Breast epithelium (tissue), 4 donors: Measurements from ENCODE around the gene WFIKKN2. TPM values are rescaled to one million over a fixed set of nuclear protein-coding genes. Genes with fewer than 3 reads are reported as not detected.

Source experiments
- DNase-seq, 2 donors: peaks; one replicate each; pipeline ENCODE4 v3.0.0-alpha.2; 2019; ENCODE audit warnings: low spot score in 2 of 2
- H3K27ac ChIP-seq, 2 donors: fragments of 200-600 bp; sonication (generic) in 1 of 2; one replicate each; pipeline ENCODE4 v1.5.1; 2016 to 2019; ENCODE audit warnings: mild to moderate bottlenecking in 1 of 2
- H3K27me3 ChIP-seq, 2 donors: fragments of 200-600 bp; sonication (generic) in 1 of 2; one replicate each; pipeline versions ENCODE4 v1.5.1 to v1.6.0; 2017 to 2019; ENCODE audit warnings: control low read depth in 1 of 2, mild to moderate bottlenecking in 1 of 2
- H3K36me3 ChIP-seq: fragments of 200-600 bp; one replicate; pipeline ENCODE4 v1.5.1; 2019
- H3K4me1 ChIP-seq, 2 donors: fragments of 200-600 bp; sonication (generic); one replicate each; pipeline ENCODE4 v1.5.1; 2016 to 2019; ENCODE audit warnings: control low read depth in 1 of 2
- H3K4me3 ChIP-seq, 3 donors: fragments of 200-600 bp; sonication (generic); 1 replicate in 2 of 3; 2 replicates in 1 of 3; pipeline ENCODE4 v1.5.1; 2016 to 2019; ENCODE audit warnings: mild to moderate bottlenecking in 3 of 3, moderate library complexity in 2 of 3
- H3K9me3 ChIP-seq, 2 donors: fragments of 200-600 bp; sonication (generic) in 1 of 2; one replicate each; pipeline ENCODE4 v1.5.1; 2016 to 2019; ENCODE audit warnings: control low read depth in 1 of 2
- CTCF ChIP-seq, 3 donors: fragments of 450-650 bp; IDR thresholded peaks; one replicate each; pipeline ENCODE4 v1.5.1; 2016 to 2017; ENCODE audit warnings: antibody characterized with exemption in 3 of 3, mild to moderate bottlenecking in 3 of 3, moderate library complexity in 3 of 3
- POLR2A ChIP-seq: fragments of 450-650 bp; IDR thresholded peaks from one replicate; pipeline ENCODE4 v1.6.1; 2016; ENCODE audit warnings: antibody characterized with exemption, mild to moderate bottlenecking, moderate library complexity
- POLR2AphosphoS5 ChIP-seq, 3 donors: sonication (generic); formaldehyde crosslinking; IDR thresholded peaks; one replicate each; pipeline ENCODE4 v1.6.1; 2017; ENCODE audit warnings: antibody characterized with exemption in 3 of 3
- intact Hi-C: fragments of 100-400 bp; cut with DNase I; formaldehyde crosslinking; loops from one replicate; pipeline ENCODE4 v1.15.1; 2023; ENCODE audit warnings: low total_unique reads
- total RNA-seq, 3 donors: library from RNA; depleted of rRNA; stranded (reverse); fragments of >200 nt; gene quantifications; one replicate each; pipeline ENCODE4 v1.1.0, GENCODE V29; 2016

The WFIKKN2 gene
- total RNA-seq, 3 donors from 2014 or later = not detected

- DNase-seq = no peak
- no peak for TF ChIP-seq POLR2AphosphoS5 (IDR thresholded peaks at IDR 0.05)
- no peak for TF ChIP-seq POLR2A
- no peak for TF ChIP-seq CTCF (IDR thresholded peaks at IDR 0.05)
- intact Hi-C loops = no loop called here
Observed at GRCh38 chr17:50792132-50792531, 43.3 kb upstream of the WFIKKN2 start.

GRCh38 chr17:50793007-50793406 is 42.4 kb upstream of the WFIKKN2 start:
- TF ChIP-seq POLR2A (no peak), POLR2AphosphoS5 (IDR thresholded peaks at IDR 0.05) (no peak), CTCF (IDR thresholded peaks at IDR 0.05) (no peak)
- Histone ChIP-seq H3K27me3 (no peaks in the 10 kb centered on the region), H3K9me3 (no peaks in the 10 kb centered on the region), H3K4me1 (no peaks in the 10 kb centered on the region), H3K27ac (no peak overlapping the region), H3K36me3 (no peaks in the 10 kb centered on the region), H3K4me3 (no peak overlapping the region)
- intact Hi-C loops = no loop called here
- DNase-seq = no peak

More at GRCh38 chr17:50792132-50792531, 43.3 kb upstream of the WFIKKN2 start:
- Histone ChIP-seq H3K36me3 (no peaks in the 10 kb centered on the region), H3K9me3 (no peaks in the 10 kb centered on the region), H3K27ac (no peak overlapping the region), H3K4me3 (no peak overlapping the region), H3K4me1 (no peaks in the 10 kb centered on the region), H3K27me3 (no peaks in the 10 kb centered on the region)

GRCh38 chr17:50794361-50794760 is 41.0 kb upstream of the WFIKKN2 start:
- Histone ChIP-seq H3K4me1 (no peaks in the 10 kb centered on the region), H3K36me3 (no peaks in the 10 kb centered on the region), H3K27me3 (no peaks in the 10 kb centered on the region), H3K4me3 (no peak overlapping the region), H3K9me3 (no peaks in the 10 kb centered on the region), H3K27ac (no peak overlapping the region)
- intact Hi-C loops = loop anchor here (1.0 kb wide), 1 partner anchor 24 kb away; no protein-coding TSS in a partner anchor
- DNase-seq = no peak
- TF ChIP-seq POLR2A (no peak), POLR2AphosphoS5 (IDR thresholded peaks at IDR 0.05) (no peak), CTCF (IDR thresholded peaks at IDR 0.05) (no peak)

- Histone ChIP-seq H3K27ac (peak overlapping the region; percentile 69 to 75), H3K9me3 (no peaks in the 10 kb centered on the region), H3K36me3 (no peaks in the 10 kb centered on the region), H3K4me3 (no peak overlapping the region), H3K27me3 (no peaks in the 10 kb centered on the region), H3K4me1 (no peaks in the 10 kb centered on the region)
- DNase-seq = peak in 1 of 2 donors; percentile 74
- TF ChIP-seq POLR2AphosphoS5 (IDR thresholded peaks at IDR 0.05) (no peak), CTCF (IDR thresholded peaks at IDR 0.05) (no peak), POLR2A (no peak)
- intact Hi-C loops = no loop called here
Observed at GRCh38 chr17:50797135-50797810, 38.1 kb upstream of the WFIKKN2 start.

GRCh38 chr17:50798424-50799288 is 36.7 kb upstream of the WFIKKN2 start:
- TF ChIP-seq POLR2AphosphoS5 (IDR thresholded peaks at IDR 0.05) (peak in 1 of 3 donors; percentile 35), CTCF (IDR thresholded peaks at IDR 0.05) (no peak), POLR2A (no peak)
- Histone ChIP-seq H3K27ac (peak overlapping the region; percentile 73 to 87), H3K4me3 (no peak overlapping the region), H3K4me1 (no peaks in the 10 kb centered on the region), H3K27me3 (no peaks in the 10 kb centered on the region), H3K36me3 (no peaks in the 10 kb centered on the region), H3K9me3 (no peaks in the 10 kb centered on the region)
- intact Hi-C loops = no loop called here
- DNase-seq = peak in 1 of 2 donors; percentile 82
